OCI-LY1 (cell line): ENCODE results near the gene SLC4A5.

Experiments
- H2AFZ ChIP-seq: fragments of 200-600 bp; sonication (generic), shearing (Covaris generic); 2 replicates; pipeline ENCODE4 v1.6.0; 2014; ENCODE audit warnings: antibody characterized with exemption, mild to moderate bottlenecking, low read length
- H3F3A ChIP-seq: fragments of 200-600 bp; sonication (generic), shearing (Covaris generic); 2 replicates; pipeline ENCODE4 v1.6.0; 2014; ENCODE audit warnings: mild to moderate bottlenecking, antibody characterized with exemption, low read length, moderate library complexity; ENCODE audit not compliant: insufficient read depth
- H3K27ac ChIP-seq: fragments of 200-600 bp; sonication (generic); 2 replicates; pipeline ENCODE4 v1.5.1; 2014; ENCODE audit warnings: low read length, mixed run types, mild to moderate bottlenecking, low read depth; ENCODE audit not compliant: poor library complexity, severe bottlenecking
- H3K27me3 ChIP-seq: fragments of 200-600 bp; sonication (generic); 2 replicates; pipeline ENCODE4 v1.6.0; 2014; ENCODE audit warnings: antibody characterized with exemption, mild to moderate bottlenecking, low read length, moderate library complexity; ENCODE audit not compliant: insufficient read depth
- H3K36me3 ChIP-seq: fragments of 200-600 bp; sonication (generic); 2 replicates; pipeline ENCODE4 v1.6.1; 2014; ENCODE audit warnings: mild to moderate bottlenecking, antibody characterized with exemption, low read length, moderate library complexity, mixed read lengths; ENCODE audit not compliant: insufficient read depth
- H3K4me1 ChIP-seq: fragments of 200-600 bp; sonication (generic); 2 replicates; pipeline ENCODE4 v1.5.1; 2014; ENCODE audit warnings: mild to moderate bottlenecking, low read length, moderate library complexity; ENCODE audit not compliant: insufficient read depth, severe bottlenecking
- H3K4me2 ChIP-seq: fragments of 200-600 bp; sonication (generic), shearing (Covaris generic); 2 replicates; pipeline ENCODE4 v1.6.1; 2014; ENCODE audit warnings: low read length
- H3K4me3 ChIP-seq: fragments of 200-600 bp; sonication (generic); 2 replicates; pipeline ENCODE4 v1.5.1; 2014; ENCODE audit warnings: low read length, low read depth, mild to moderate bottlenecking, mixed read lengths; ENCODE audit not compliant: poor library complexity, severe bottlenecking
- H3K79me2 ChIP-seq: fragments of 200-600 bp; shearing (Covaris generic); 2 replicates; pipeline ENCODE4 v1.6.1; 2016; ENCODE audit warnings: mixed run types, low read length, mixed read lengths; ENCODE audit not compliant: insufficient read depth
- H3K9ac ChIP-seq: fragments of 200-600 bp; sonication (generic), shearing (Covaris generic); 2 replicates; pipeline ENCODE4 v1.6.1; 2014; ENCODE audit warnings: mild to moderate bottlenecking, low read length, mixed read lengths
- H3K9me2 ChIP-seq: fragments of 200-600 bp; sonication (generic), shearing (Covaris generic); 2 replicates; pipeline ENCODE4 v1.6.1; 2014; ENCODE audit warnings: low read depth, mild to moderate bottlenecking, low read length, mixed read lengths
- H3K9me3 ChIP-seq: fragments of 200-600 bp; shearing (Covaris generic); 2 replicates; pipeline ENCODE4 v1.6.1; 2014; ENCODE audit warnings: low read length, mixed read lengths
- H4K20me1 ChIP-seq: fragments of 200-600 bp; sonication (generic), shearing (Covaris generic); 2 replicates; pipeline ENCODE4 v1.6.0; 2016; ENCODE audit warnings: mild to moderate bottlenecking, low read length; ENCODE audit not compliant: insufficient read depth
- EZH2 ChIP-seq: fragments of 200-600 bp; sonication (generic), shearing (Covaris generic); IDR thresholded peaks from 2 replicates; pipeline ENCODE4 v1.8.0; 2017; ENCODE audit warnings: borderline replicate concordance, mixed run types, mild to moderate bottlenecking, antibody characterized with exemption, low read length, moderate library complexity, mixed read lengths
- TF ChIP-seq, protein P1 (sequence below): fragments of 200-600 bp; sonication (generic), shearing (Covaris generic); IDR thresholded peaks from 2 replicates; pipeline ENCODE4 v1.5.1; 2017; ENCODE audit warnings: mild to moderate bottlenecking, antibody characterized with exemption, low read length, moderate library complexity, mixed read lengths

SLC4A5 gene

DNA sequence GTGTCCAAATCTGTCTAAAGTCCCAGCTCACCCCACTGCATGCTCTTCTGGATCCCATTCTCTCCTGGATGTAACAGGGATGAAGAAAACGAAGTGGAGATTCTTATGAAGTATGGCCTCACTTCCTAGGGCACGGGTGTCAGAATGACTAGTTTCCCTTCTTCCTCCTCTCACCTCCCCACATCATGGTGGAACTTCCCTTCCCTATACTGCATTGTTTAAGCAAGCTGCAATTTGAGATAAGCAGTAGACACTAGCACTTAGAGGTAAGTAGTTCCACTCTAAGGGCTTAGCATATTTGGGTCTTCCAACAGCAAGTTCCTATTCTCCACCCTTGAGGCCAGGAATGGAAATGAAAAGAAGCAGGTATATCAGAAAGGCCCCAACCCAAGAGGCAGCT lies 29.7 kb downstream of the SLC4A5 start:
- H3K79me2 ChIP-seq, result no peaks in the 10 kb centered on the region
- H3K4me3 ChIP-seq, result no peak overlapping the region
- H4K20me1 ChIP-seq, result no peaks in the 10 kb centered on the region
- H3K9me2 ChIP-seq, result no peaks in the 10 kb centered on the region
- H3K27ac ChIP-seq, result no peak overlapping the region
- H3F3A ChIP-seq, result no peaks in the 10 kb centered on the region
- TF ChIP-seq, protein P1, sequence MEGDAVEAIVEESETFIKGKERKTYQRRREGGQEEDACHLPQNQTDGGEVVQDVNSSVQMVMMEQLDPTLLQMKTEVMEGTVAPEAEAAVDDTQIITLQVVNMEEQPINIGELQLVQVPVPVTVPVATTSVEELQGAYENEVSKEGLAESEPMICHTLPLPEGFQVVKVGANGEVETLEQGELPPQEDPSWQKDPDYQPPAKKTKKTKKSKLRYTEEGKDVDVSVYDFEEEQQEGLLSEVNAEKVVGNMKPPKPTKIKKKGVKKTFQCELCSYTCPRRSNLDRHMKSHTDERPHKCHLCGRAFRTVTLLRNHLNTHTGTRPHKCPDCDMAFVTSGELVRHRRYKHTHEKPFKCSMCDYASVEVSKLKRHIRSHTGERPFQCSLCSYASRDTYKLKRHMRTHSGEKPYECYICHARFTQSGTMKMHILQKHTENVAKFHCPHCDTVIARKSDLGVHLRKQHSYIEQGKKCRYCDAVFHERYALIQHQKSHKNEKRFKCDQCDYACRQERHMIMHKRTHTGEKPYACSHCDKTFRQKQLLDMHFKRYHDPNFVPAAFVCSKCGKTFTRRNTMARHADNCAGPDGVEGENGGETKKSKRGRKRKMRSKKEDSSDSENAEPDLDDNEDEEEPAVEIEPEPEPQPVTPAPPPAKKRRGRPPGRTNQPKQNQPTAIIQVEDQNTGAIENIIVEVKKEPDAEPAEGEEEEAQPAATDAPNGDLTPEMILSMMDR, result no peak
- TF ChIP-seq EZH2, result no peak
- no peak overlapping the region for H3K4me2 ChIP-seq
- no peaks in the 10 kb centered on the region; the same call in 1 of the 2 replicates for H3K27me3 ChIP-seq
- no peak overlapping the region for H2AFZ ChIP-seq
- H3K36me3 ChIP-seq, result no peaks in the 10 kb centered on the region
- no peak overlapping the region for H3K9ac ChIP-seq
- no peaks in the 10 kb centered on the region for H3K4me1 ChIP-seq
- H3K9me3 ChIP-seq, result no peaks in the 10 kb centered on the region

DNA sequence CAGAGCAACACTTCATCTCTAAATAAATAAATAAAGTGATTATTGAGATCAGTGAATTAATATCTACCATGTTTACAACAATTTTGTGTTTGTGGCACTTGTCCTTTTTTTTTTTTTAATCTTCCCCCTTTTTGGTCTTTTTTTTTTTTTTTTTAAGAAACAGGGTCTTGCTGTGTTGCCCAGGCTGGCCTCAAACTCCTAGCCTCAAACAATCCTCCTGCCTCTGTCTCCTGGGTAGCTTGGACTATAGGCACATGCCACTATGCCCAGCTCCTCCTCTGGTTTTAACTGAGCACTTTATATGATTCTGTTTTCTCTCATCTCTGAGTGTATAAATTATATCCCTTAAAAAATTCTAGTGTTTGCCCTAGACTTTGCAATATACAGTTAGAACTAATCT lies 30.3 kb downstream of the SLC4A5 start:
- Histone ChIP-seq H3K9ac (no peak overlapping the region), H3K27me3 (no peaks in the 10 kb centered on the region; the same call in 1 of the 2 replicates), H3K79me2 (no peaks in the 10 kb centered on the region), H3K9me3 (no peaks in the 10 kb centered on the region), H3K36me3 (no peaks in the 10 kb centered on the region), H3K27ac (no peak overlapping the region), H3K9me2 (no peaks in the 10 kb centered on the region), H3K4me1 (no peaks in the 10 kb centered on the region), H4K20me1 (no peaks in the 10 kb centered on the region), H3F3A (no peaks in the 10 kb centered on the region), H3K4me2 (no peak overlapping the region), H3K4me3 (no peak overlapping the region), H2AFZ (no peak overlapping the region)
- TF ChIP-seq, protein P1, result no peak
- no peak for TF ChIP-seq EZH2

GRCh38 chr2:74307720-74308119 lies 35.5 kb downstream of the SLC4A5 start:
- H3K79me2 ChIP-seq, result no peaks in the 10 kb centered on the region
- no peaks in the 10 kb centered on the region for H3K36me3 ChIP-seq
- H3K9me2 ChIP-seq, result no peaks in the 10 kb centered on the region
- no peak overlapping the region for H3K4me2 ChIP-seq
- H3K27me3 ChIP-seq, result no peaks in the 10 kb centered on the region; the same call in 1 of the 2 replicates
- no peak overlapping the region for H3K27ac ChIP-seq
- H3F3A ChIP-seq, result no peaks in the 10 kb centered on the region
- no peaks in the 10 kb centered on the region for H4K20me1 ChIP-seq
- no peaks in the 10 kb centered on the region for H3K4me1 ChIP-seq
- H3K9me3 ChIP-seq, result no peaks in the 10 kb centered on the region
- no peak overlapping the region for H3K4me3 ChIP-seq
- no peak for TF ChIP-seq EZH2
- TF ChIP-seq, protein P1, result no peak
- H2AFZ ChIP-seq, result no peak overlapping the region
- H3K9ac ChIP-seq, result no peak overlapping the region
